Type B pancreatic cell (in vitro differentiated cells): ENCODE data around the gene NKIRAS1. TPM values are rescaled to one million over a fixed set of nuclear protein-coding genes. Genes with fewer than 3 reads are reported as not detected.
A peak's percentile ranks its signal among the peaks of the same experiment; 100 is the strongest.

ENCODE experiments used
- DNase-seq: peaks from one replicate; pipeline ENCODE4 v3.0.0; 2021; ENCODE audit warnings: mixed read lengths; ENCODE audit not compliant: unreplicated experiment; ENCODE audit errors: extremely low spot score
- H3K27ac Mint-ChIP-seq: 2 replicates; pipeline ENCODE4 v1.8.0; 2021; ENCODE audit warnings: mild to moderate bottlenecking, mixed read lengths
- H3K27me3 Mint-ChIP-seq: 2 replicates; pipeline ENCODE4 v1.8.0; 2021; ENCODE audit warnings: mixed read lengths
- H3K36me3 Mint-ChIP-seq: 2 replicates; pipeline ENCODE4 v1.8.0; 2021; ENCODE audit warnings: mixed read lengths
- H3K4me1 Mint-ChIP-seq: one replicate; pipeline ENCODE4 v1.8.0; 2021; ENCODE audit warnings: mixed read lengths; ENCODE audit not compliant: unreplicated experiment
- H3K4me3 Mint-ChIP-seq: 2 replicates; pipeline ENCODE4 v1.8.0; 2021; ENCODE audit warnings: mild to moderate bottlenecking, mixed read lengths
- H3K9me3 Mint-ChIP-seq: 2 replicates; pipeline ENCODE4 v1.8.0; 2021; ENCODE audit warnings: mixed read lengths
- CTCF ChIP-seq: fragments of 200-600 bp; sonication (generic); conservative IDR thresholded peaks from 2 replicates; pipeline ENCODE4 v1.5.0; 2021; ENCODE audit warnings: antibody characterized with exemption, mild to moderate bottlenecking
- total RNA-seq: library from RNA; stranded (reverse); gene quantifications from 2 replicates; pipeline ENCODE4 v1.2.1, GENCODE V29; 2021; ENCODE audit warnings: low replicate concordance

The NKIRAS1 gene
- total RNA-seq, 1 donor from 2014 or later = 10.8 TPM

- no peaks in the 10 kb centered on the region for H3K27me3 Mint-ChIP-seq
- DNase-seq = no peak
- H3K4me3 Mint-ChIP-seq = no peak overlapping the region
- TF ChIP-seq CTCF = no peak
- H3K36me3 Mint-ChIP-seq = peaks cover 34% of the 10 kb centered on the region
- no peaks in the 10 kb centered on the region for H3K9me3 Mint-ChIP-seq
- H3K4me1 Mint-ChIP-seq = peaks cover 47% of the 10 kb centered on the region
- H3K27ac Mint-ChIP-seq = no peak overlapping the region
Measured at GRCh38 chr3:23952646-23953045, 35.9 kb upstream of the NKIRAS1 start.

GRCh38 chr3:23950293-23950692 lies 33.5 kb upstream of the NKIRAS1 start:
- no peaks in the 10 kb centered on the region for H3K9me3 Mint-ChIP-seq
- no peak for DNase-seq
- TF ChIP-seq CTCF = no peak
- H3K27me3 Mint-ChIP-seq = peaks cover 3% of the 10 kb centered on the region
- H3K36me3 Mint-ChIP-seq = peaks cover 21% of the 10 kb centered on the region
- H3K4me1 Mint-ChIP-seq = peaks cover 53% of the 10 kb centered on the region
- H3K4me3 Mint-ChIP-seq = peak overlapping the region; percentile 32
- H3K27ac Mint-ChIP-seq = peak overlapping the region; percentile 49

GRCh38 chr3:23949784-23950183 lies 33.0 kb upstream of the NKIRAS1 start:
- Mint-ChIP-seq H3K9me3 (no peaks in the 10 kb centered on the region), H3K4me3 (peak overlapping the region; percentile 32), H3K36me3 (peaks cover 16% of the 10 kb centered on the region), H3K27me3 (peaks cover 3% of the 10 kb centered on the region), H3K27ac (peak overlapping the region; percentile 49), H3K4me1 (peaks cover 51% of the 10 kb centered on the region)
- DNase-seq = no peak
- no peak for TF ChIP-seq CTCF

- peaks cover 11% of the 10 kb centered on the region for H3K27me3 Mint-ChIP-seq
- H3K36me3 Mint-ChIP-seq = peaks cover 12% of the 10 kb centered on the region
- DNase-seq = no peak
- TF ChIP-seq CTCF = no peak
- H3K4me1 Mint-ChIP-seq = peaks cover 52% of the 10 kb centered on the region
- no peaks in the 10 kb centered on the region for H3K9me3 Mint-ChIP-seq
- H3K4me3 Mint-ChIP-seq = no peak overlapping the region
- H3K27ac Mint-ChIP-seq = no peak overlapping the region
Measured at GRCh38 chr3:23948761-23949160, 32.0 kb upstream of the NKIRAS1 start.

GRCh38 chr3:23945913-23946687 lies 29.3 kb upstream of the NKIRAS1 start:
- peak overlapping the region; percentile 96 for H3K4me3 Mint-ChIP-seq
- peak overlapping the region; percentile 98 for H3K27ac Mint-ChIP-seq
- H3K36me3 Mint-ChIP-seq = peaks cover 8% of the 10 kb centered on the region
- peak; percentile 99 for DNase-seq
- H3K4me1 Mint-ChIP-seq = peaks cover 40% of the 10 kb centered on the region
- H3K9me3 Mint-ChIP-seq = no peaks in the 10 kb centered on the region
- H3K27me3 Mint-ChIP-seq = peaks cover 17% of the 10 kb centered on the region
- TF ChIP-seq CTCF = no peak

- H3K27ac Mint-ChIP-seq = no peak overlapping the region
- no peak for DNase-seq
- no peak for TF ChIP-seq CTCF
- H3K9me3 Mint-ChIP-seq = no peaks in the 10 kb centered on the region
- peak overlapping the region; percentile 64 for H3K4me3 Mint-ChIP-seq
- peaks cover 17% of the 10 kb centered on the region for H3K27me3 Mint-ChIP-seq
- peaks cover 38% of the 10 kb centered on the region for H3K4me1 Mint-ChIP-seq
- H3K36me3 Mint-ChIP-seq = peaks cover 8% of the 10 kb centered on the region
Measured at GRCh38 chr3:23945663-23945912, 28.8 kb upstream of the NKIRAS1 start.
